22Rv1 (cell line): Measurements from ENCODE around the gene CNIH4.

Experiments used
- H3K27ac ChIP-seq: fragments of 450-650 bp; 2 replicates; pipeline ENCODE4 v1.5.1; 2017
- CTCF ChIP-seq: fragments of 450-650 bp; IDR thresholded peaks from 2 replicates; pipeline ENCODE4 v1.5.1; 2017; ENCODE audit warnings: mild to moderate bottlenecking
- ZFX ChIP-seq: fragments of 450-650 bp; IDR thresholded peaks from 2 replicates; pipeline ENCODE4 v1.6.1; 2017; ENCODE audit warnings: antibody characterized with exemption, borderline replicate concordance

CNIH4 gene

GRCh38 chr1:224328644-224329043 lies 28.0 kb upstream of the CNIH4 start:
- peak overlapping the region; percentile 96 for H3K27ac ChIP-seq
- TF ChIP-seq ZFX (no peak), CTCF (no peak)

GRCh38 chr1:224329484-224329841 lies 27.2 kb upstream of the CNIH4 start:
- TF ChIP-seq ZFX (no peak), CTCF (no peak)
- peak overlapping the region; percentile 96 for H3K27ac ChIP-seq

GRCh38 chr1:224329842-224330753 lies 26.6 kb upstream of the CNIH4 start, which contains the start of gene NVL:
NVL (minus strand) TSS chr1:224330172; CDS start chr1:224330127, 45 bp downstream.
- H3K27ac ChIP-seq: peak within 1 kb of the TSS; percentile 96
- no peak for TF ChIP-seq ZFX
- TF ChIP-seq CTCF: no peak

GRCh38 chr1:224331326-224331725 lies 25.4 kb upstream of the CNIH4 start:
- TF ChIP-seq ZFX: no peak
- TF ChIP-seq CTCF: no peak
- peak overlapping the region; percentile 96 for H3K27ac ChIP-seq

GRCh38 chr1:224331824-224332223 lies 24.9 kb upstream of the CNIH4 start:
- peak overlapping the region; percentile 96 for H3K27ac ChIP-seq
- TF ChIP-seq CTCF (no peak), ZFX (no peak)

GRCh38 chr1:224333309-224333926 lies 23.3 kb upstream of the CNIH4 start:
- no peak overlapping the region for H3K27ac ChIP-seq
- TF ChIP-seq ZFX (no peak), CTCF (peak; percentile 90)
